ENCODE data around the gene HDAC5. TPM values are rescaled to one million over a fixed set of nuclear protein-coding genes. Genes with fewer than 3 reads are reported as not detected.

The HDAC5 gene
- total RNA-seq, result 44.4 TPM

DNA sequence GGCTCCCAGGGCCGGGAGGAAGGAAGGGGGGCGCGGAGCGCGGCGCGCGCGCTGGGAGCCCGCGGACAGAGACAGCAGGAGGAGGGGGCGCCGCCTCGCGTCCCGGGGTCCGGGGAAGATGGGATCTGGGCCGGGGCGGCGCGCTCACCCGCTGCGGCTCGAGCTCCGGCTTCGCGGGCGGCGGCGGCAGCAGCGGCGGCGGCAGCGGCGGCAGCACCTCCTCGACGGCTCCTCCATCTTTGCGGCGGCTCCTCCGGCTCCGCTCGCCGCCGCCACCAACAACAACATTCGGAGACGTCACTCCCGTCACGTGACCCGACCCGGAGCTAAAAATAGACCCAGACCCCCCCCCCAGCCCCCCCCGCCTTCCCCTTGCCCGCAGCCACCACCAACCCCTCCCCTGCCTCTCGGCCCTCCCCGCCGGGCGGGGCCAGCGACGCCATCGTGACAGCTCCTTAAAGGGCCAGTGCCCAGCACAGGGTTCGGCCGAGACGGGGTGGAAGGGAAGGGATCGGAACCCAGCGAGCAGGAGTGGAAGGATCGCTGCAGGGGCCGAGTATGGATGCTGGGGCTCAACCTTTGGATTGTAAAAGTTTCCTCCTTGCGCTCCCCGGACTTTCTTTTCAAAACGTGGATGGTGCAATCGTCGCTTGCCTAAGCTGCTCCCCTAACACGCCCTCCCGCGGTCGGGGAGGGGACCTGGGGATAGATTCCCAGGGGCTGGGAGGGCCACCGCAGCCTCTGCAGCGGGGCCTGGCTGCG lies at the start of gene HDAC5:
TSS of gene HDAC5 (minus strand) at position 286 of the 762 bp plus-strand sequence. CDS start 6,126 bp downstream, outside the sequence.
- Histone ChIP-seq H3K27ac (ENCODE audit: low read depth, low read length) (peak within 1 kb of the TSS; percentile 94), H3K27me3 (ENCODE audit: control insufficient read depth in 3 of 3, insufficient read depth in 3 of 3, low read length in 3 of 3) (no peaks in the 10 kb centered on the region), H3K9ac (ENCODE audit: low read depth in 1 of 3, low read length in 3 of 3) (peak within 1 kb of the TSS; percentile 96), H3K4me1 (ENCODE audit: control insufficient read depth in 3 of 3, insufficient read depth in 3 of 3, low read length in 3 of 3) (peaks cover 46 to 49% (median 47%) of the 10 kb centered on the region in 3 donors), H3K36me3 (ENCODE audit: control insufficient read depth in 3 of 3, insufficient read depth in 3 of 3, low read length in 3 of 3) (peaks cover 2 to 3% (median 2%) of the 10 kb centered on the region in 3 donors), H3K4me3 (ENCODE audit: low read length in 3 of 3) (peak within 1 kb of the TSS; percentile 93 to 97 (median 95)), H3K9me3 (ENCODE audit: control insufficient read depth in 3 of 3, low read length in 3 of 3) (no peaks in the 10 kb centered on the region)

GRCh38 chr17:44171931-44172455 lies 48.6 kb upstream of the HDAC5 start:
- no peaks in the 10 kb centered on the region for H3K9me3 ChIP-seq (ENCODE audit: control insufficient read depth in 3 of 3, low read length in 3 of 3)
- H3K27ac ChIP-seq (ENCODE audit: low read depth, low read length), result peak overlapping the region; percentile 99
- H3K4me3 ChIP-seq (ENCODE audit: low read length in 3 of 3), result peak overlapping the region; percentile 57 to 83 (median 60)

DNA sequence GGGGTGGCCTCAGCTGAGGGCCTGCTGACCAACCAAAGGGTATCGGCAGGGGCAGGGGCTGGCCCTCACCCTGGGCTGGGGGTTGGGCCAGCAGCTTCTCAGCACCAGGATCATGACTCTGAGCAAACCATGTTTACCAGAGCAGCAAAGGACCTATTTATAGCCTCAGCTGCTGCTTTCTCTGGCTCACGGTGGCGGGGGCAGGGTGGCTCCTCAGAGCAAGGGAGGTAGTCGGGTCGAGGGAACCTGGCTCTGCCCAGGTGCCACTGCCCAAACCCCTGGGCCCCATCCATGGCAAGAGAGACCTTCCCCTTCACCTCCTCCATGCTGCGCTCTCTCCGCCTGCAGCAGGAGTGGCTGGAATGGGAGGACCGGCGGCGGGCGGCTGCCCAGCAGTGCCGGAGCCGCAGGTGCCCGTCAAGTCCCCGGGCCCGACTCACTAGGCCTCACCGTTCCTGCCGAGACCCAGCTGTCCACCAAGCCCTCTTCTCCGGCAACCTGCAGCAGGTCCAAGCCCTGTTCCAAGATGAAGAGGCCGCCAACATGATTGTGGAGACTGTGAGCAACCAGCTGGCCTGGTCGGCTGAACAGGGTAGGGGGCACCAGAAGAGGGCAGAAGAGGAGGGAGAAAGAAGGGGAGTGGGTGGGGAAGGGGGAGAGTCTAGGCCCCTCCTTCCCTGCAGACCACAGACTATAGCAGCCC lies 47.2 kb upstream of the HDAC5 start, which contains the start of gene ASB16:
TSS of gene ASB16 (plus strand) at position 206 of the 703 bp plus-strand sequence. CDS start at position 292, 86 bp downstream.
- H3K27ac ChIP-seq (ENCODE audit: low read depth, low read length), result peak within 1 kb of the TSS; percentile 99
- H3K9ac ChIP-seq (ENCODE audit: low read depth in 1 of 3, low read length in 3 of 3), result peak within 1 kb of the TSS; percentile 91 to 97 (median 95)
- no peaks in the 10 kb centered on the region for H3K9me3 ChIP-seq (ENCODE audit: control insufficient read depth in 3 of 3, low read length in 3 of 3)
- H3K4me1 ChIP-seq (ENCODE audit: control insufficient read depth in 3 of 3, insufficient read depth in 3 of 3, low read length in 3 of 3), result peaks cover 23 to 45% (median 25%) of the 10 kb centered on the region in 3 donors
- peak within 1 kb of the TSS; percentile 75 to 88 (median 83) for H3K4me3 ChIP-seq (ENCODE audit: low read length in 3 of 3)
- H3K36me3 ChIP-seq (ENCODE audit: control insufficient read depth in 3 of 3, insufficient read depth in 3 of 3, low read length in 3 of 3), result peaks cover 7 to 15% (median 13%) of the 10 kb centered on the region in 3 donors
- no peaks in the 10 kb centered on the region for H3K27me3 ChIP-seq (ENCODE audit: control insufficient read depth in 3 of 3, insufficient read depth in 3 of 3, low read length in 3 of 3)

More at GRCh38 chr17:44171931-44172455, 48.6 kb upstream of the HDAC5 start:
- Histone ChIP-seq H3K4me1 (ENCODE audit: control insufficient read depth in 3 of 3, insufficient read depth in 3 of 3, low read length in 3 of 3) (peaks cover 23 to 50% (median 25%) of the 10 kb centered on the region in 3 donors), H3K27me3 (ENCODE audit: control insufficient read depth in 3 of 3, insufficient read depth in 3 of 3, low read length in 3 of 3) (no peaks in the 10 kb centered on the region), H3K36me3 (ENCODE audit: control insufficient read depth in 3 of 3, insufficient read depth in 3 of 3, low read length in 3 of 3) (peaks cover 13 to 21% (median 20%) of the 10 kb centered on the region in 3 donors), H3K9ac (ENCODE audit: low read depth in 1 of 3, low read length in 3 of 3) (peak overlapping the region; percentile 45 to 79 (median 71))

DNA sequence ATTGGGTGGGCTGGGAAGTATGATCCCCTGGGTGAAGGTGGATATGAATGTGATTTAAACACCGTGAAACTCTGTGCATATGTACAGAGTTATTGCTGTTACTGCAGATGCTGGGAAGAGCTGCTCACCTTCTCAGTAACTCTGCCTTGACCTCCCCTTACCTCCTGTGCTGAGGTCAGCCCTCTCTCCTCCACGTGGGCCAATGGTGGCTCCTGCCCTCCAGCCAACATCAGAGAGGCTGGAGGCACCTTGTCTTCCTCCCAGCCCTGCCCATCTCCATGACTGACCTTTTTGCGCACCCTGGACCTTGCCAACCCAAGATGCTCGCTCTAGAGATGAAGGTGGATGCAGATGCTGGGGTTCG lies 46.7 kb upstream of the HDAC5 start:
- peak overlapping the region; percentile 99 for H3K27ac ChIP-seq (ENCODE audit: low read depth, low read length)
- peak overlapping the region; percentile 91 to 97 (median 95) for H3K9ac ChIP-seq (ENCODE audit: low read depth in 1 of 3, low read length in 3 of 3)
- no peaks in the 10 kb centered on the region for H3K27me3 ChIP-seq (ENCODE audit: control insufficient read depth in 3 of 3, insufficient read depth in 3 of 3, low read length in 3 of 3)
- H3K9me3 ChIP-seq (ENCODE audit: control insufficient read depth in 3 of 3, low read length in 3 of 3), result no peaks in the 10 kb centered on the region
- H3K4me1 ChIP-seq (ENCODE audit: control insufficient read depth in 3 of 3, insufficient read depth in 3 of 3, low read length in 3 of 3), result peaks cover 23 to 45% (median 25%) of the 10 kb centered on the region in 3 donors
- peaks cover 7 to 13% (median 9%) of the 10 kb centered on the region in 3 donors for H3K36me3 ChIP-seq (ENCODE audit: control insufficient read depth in 3 of 3, insufficient read depth in 3 of 3, low read length in 3 of 3)
- H3K4me3 ChIP-seq (ENCODE audit: low read length in 3 of 3), result peak overlapping the region; percentile 75 to 88 (median 83)

GRCh38 chr17:44167181-44167861 lies 43.9 kb upstream of the HDAC5 start:
- Histone ChIP-seq H3K9ac (ENCODE audit: low read depth in 1 of 3, low read length in 3 of 3) (peak overlapping the region; percentile 11 to 40 (median 16)), H3K9me3 (ENCODE audit: control insufficient read depth in 3 of 3, low read length in 3 of 3) (no peaks in the 10 kb centered on the region), H3K27ac (ENCODE audit: low read depth, low read length) (no peak overlapping the region), H3K36me3 (ENCODE audit: control insufficient read depth in 3 of 3, insufficient read depth in 3 of 3, low read length in 3 of 3) (peaks cover 4 to 6% (median 6%) of the 10 kb centered on the region in 3 donors), H3K4me1 (ENCODE audit: control insufficient read depth in 3 of 3, insufficient read depth in 3 of 3, low read length in 3 of 3) (peaks cover 21 to 35% (median 22%) of the 10 kb centered on the region in 3 donors), H3K27me3 (ENCODE audit: control insufficient read depth in 3 of 3, insufficient read depth in 3 of 3, low read length in 3 of 3) (no peaks in the 10 kb centered on the region), H3K4me3 (ENCODE audit: low read length in 3 of 3) (no peak overlapping the region)

- no peak overlapping the region for H3K27ac ChIP-seq (ENCODE audit: low read depth, low read length)
- H3K4me1 ChIP-seq (ENCODE audit: control insufficient read depth in 3 of 3, insufficient read depth in 3 of 3, low read length in 3 of 3), result peaks cover 5 to 19% (median 8%) of the 10 kb centered on the region in 3 donors
- H3K4me3 ChIP-seq (ENCODE audit: low read length in 3 of 3), result no peak overlapping the region
- H3K36me3 ChIP-seq (ENCODE audit: control insufficient read depth in 3 of 3, insufficient read depth in 3 of 3, low read length in 3 of 3), result no peaks in the 10 kb centered on the region
- no peaks in the 10 kb centered on the region for H3K9me3 ChIP-seq (ENCODE audit: control insufficient read depth in 3 of 3, low read length in 3 of 3)
- no peak overlapping the region for H3K9ac ChIP-seq (ENCODE audit: low read depth in 1 of 3, low read length in 3 of 3)
- H3K27me3 ChIP-seq (ENCODE audit: control insufficient read depth in 3 of 3, insufficient read depth in 3 of 3, low read length in 3 of 3), result no peaks in the 10 kb centered on the region
Measured at GRCh38 chr17:44164476-44164875, 41.0 kb upstream of the HDAC5 start.

- Histone ChIP-seq H3K27me3 (ENCODE audit: control insufficient read depth in 3 of 3, insufficient read depth in 3 of 3, low read length in 3 of 3) (no peaks in the 10 kb centered on the region), H3K4me1 (ENCODE audit: control insufficient read depth in 3 of 3, insufficient read depth in 3 of 3, low read length in 3 of 3) (no peaks in the 10 kb centered on the region), H3K27ac (ENCODE audit: low read depth, low read length) (no peak overlapping the region), H3K9me3 (ENCODE audit: control insufficient read depth in 3 of 3, low read length in 3 of 3) (no peaks in the 10 kb centered on the region), H3K36me3 (ENCODE audit: control insufficient read depth in 3 of 3, insufficient read depth in 3 of 3, low read length in 3 of 3) (no peaks in the 10 kb centered on the region), H3K4me3 (ENCODE audit: low read length in 3 of 3) (no peak overlapping the region), H3K9ac (ENCODE audit: low read depth in 1 of 3, low read length in 3 of 3) (no peak overlapping the region)
Measured at GRCh38 chr17:44159519-44160210, 36.2 kb upstream of the HDAC5 start.

DNA sequence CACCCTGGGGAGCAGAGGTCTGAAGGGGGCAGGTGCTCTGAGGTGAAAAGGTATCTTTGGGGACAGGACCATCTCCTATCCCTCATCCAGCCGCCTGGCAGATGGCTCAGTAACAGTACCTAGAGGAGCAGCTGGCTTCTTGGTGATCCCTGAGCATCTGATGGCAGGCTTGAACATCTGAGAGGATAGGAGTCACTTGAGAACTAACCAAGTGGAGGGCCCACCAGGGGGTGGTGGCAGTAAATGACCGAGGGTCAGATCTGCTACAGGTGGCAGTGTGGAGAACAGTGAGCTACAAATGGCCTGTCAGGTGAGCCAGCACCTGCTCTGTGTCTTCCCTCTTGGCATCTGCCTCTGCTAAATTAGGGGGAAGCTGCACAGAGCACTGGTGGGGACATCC lies 32.0 kb upstream of the HDAC5 start:
- Histone ChIP-seq H3K36me3 (ENCODE audit: control insufficient read depth in 3 of 3, insufficient read depth in 3 of 3, low read length in 3 of 3) (no peaks in the 10 kb centered on the region), H3K27ac (ENCODE audit: low read depth, low read length) (no peak overlapping the region), H3K9ac (ENCODE audit: low read depth in 1 of 3, low read length in 3 of 3) (no peak overlapping the region), H3K27me3 (ENCODE audit: control insufficient read depth in 3 of 3, insufficient read depth in 3 of 3, low read length in 3 of 3) (no peaks in the 10 kb centered on the region), H3K4me1 (ENCODE audit: control insufficient read depth in 3 of 3, insufficient read depth in 3 of 3, low read length in 3 of 3) (no peaks in the 10 kb centered on the region), H3K4me3 (ENCODE audit: low read length in 3 of 3) (no peak overlapping the region), H3K9me3 (ENCODE audit: control insufficient read depth in 3 of 3, low read length in 3 of 3) (no peaks in the 10 kb centered on the region)

DNA sequence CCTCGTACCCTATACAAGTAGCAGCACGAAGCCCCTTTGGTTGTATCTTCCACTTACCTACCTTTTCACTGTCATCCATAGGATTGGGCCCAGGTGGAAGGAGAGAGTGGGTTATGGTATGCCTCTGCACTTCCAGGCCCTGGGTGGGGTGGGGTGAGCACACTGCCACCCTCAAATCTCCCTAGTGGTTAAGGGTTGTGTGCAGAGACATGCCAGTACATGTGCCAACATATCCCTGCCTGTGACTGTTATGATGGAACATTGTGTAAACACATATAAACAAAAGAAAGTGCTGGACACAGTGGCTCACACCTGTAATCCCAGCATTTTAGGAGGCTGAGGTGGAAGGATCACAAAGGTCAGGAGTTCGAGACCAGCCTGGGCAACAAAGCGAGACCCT lies 29.4 kb upstream of the HDAC5 start:
- no peaks in the 10 kb centered on the region for H3K9me3 ChIP-seq (ENCODE audit: control insufficient read depth in 3 of 3, low read length in 3 of 3)
- H3K36me3 ChIP-seq (ENCODE audit: control insufficient read depth in 3 of 3, insufficient read depth in 3 of 3, low read length in 3 of 3), result no peaks in the 10 kb centered on the region
- no peak overlapping the region for H3K9ac ChIP-seq (ENCODE audit: low read depth in 1 of 3, low read length in 3 of 3)
- H3K4me1 ChIP-seq (ENCODE audit: control insufficient read depth in 3 of 3, insufficient read depth in 3 of 3, low read length in 3 of 3), result peaks cover 3 to 9% (median 6%) of the 10 kb centered on the region in 3 donors
- H3K27ac ChIP-seq (ENCODE audit: low read depth, low read length), result no peak overlapping the region
- no peaks in the 10 kb centered on the region for H3K27me3 ChIP-seq (ENCODE audit: control insufficient read depth in 3 of 3, insufficient read depth in 3 of 3, low read length in 3 of 3)
- no peak overlapping the region for H3K4me3 ChIP-seq (ENCODE audit: low read length in 3 of 3)

All from skeletal muscle tissue (tissue), 4 donors.